Activated B cell treated with CpG ODN at 0.5 μM for 24 hours (primary cell): Measurements from ENCODE around the gene DIP2C. TPM values are rescaled to one million over a fixed set of nuclear protein-coding genes. Genes with fewer than 3 reads are reported as not detected.
A peak's percentile ranks its signal among the peaks of the same experiment; 100 is the strongest.

Source experiments
- ATAC-seq: fragments of 200-7000 bp; cut with Tn5 transposase; one replicate; pipeline ENCODE4 v1.10.0; 2021; ENCODE audit warnings: low read depth, mild to moderate bottlenecking, moderate library complexity
- CTCF ChIA-PET: fragments of 350-600 bp; sonication (Branson Sonifier 250); formaldehyde crosslinking; loops from one replicate; lab custom pipeline; 2021; ENCODE audit warnings: antibody characterized with exemption; lab: Charles Lee
- POLR2A ChIA-PET: fragments of 350-600 bp; sonication (Branson Sonifier 250); formaldehyde crosslinking; loops from one replicate; lab custom pipeline; 2021; ENCODE audit warnings: antibody characterized with exemption; lab: Charles Lee
- DNase-seq: peaks from one replicate; pipeline ENCODE4 v3.0.0; 2022
- H3K27ac Mint-ChIP-seq: one replicate; pipeline ENCODE4 v1.8.0; 2020; ENCODE audit warnings: mixed read lengths
- H3K27me3 Mint-ChIP-seq: one replicate; pipeline ENCODE4 v1.8.0; 2021; ENCODE audit warnings: mixed read lengths
- H3K36me3 Mint-ChIP-seq: one replicate; pipeline ENCODE4 v1.8.0; 2021; ENCODE audit warnings: low read depth, mixed read lengths
- H3K4me1 Mint-ChIP-seq: one replicate; pipeline ENCODE4 v1.8.0; 2021; ENCODE audit warnings: mixed read lengths
- H3K4me3 Mint-ChIP-seq: one replicate; pipeline ENCODE4 v1.8.0; 2020; ENCODE audit warnings: mild to moderate bottlenecking, mixed read lengths
- H3K9me3 Mint-ChIP-seq: one replicate; pipeline ENCODE4 v1.8.0; 2020; ENCODE audit warnings: mixed read lengths
- intact Hi-C: fragments of 100-400 bp; cut with micrococcal nuclease; formaldehyde crosslinking; loops from one replicate; pipeline ENCODE4 v1.15.1; 2024
- total RNA-seq: library from RNA; stranded (reverse); gene quantifications from 2 replicates; pipeline ENCODE4 v1.2.3, GENCODE V29; 2022
- TF ChIP-seq, protein P1 (sequence below): fragments of 200-600 bp; IDR thresholded peaks from one replicate; pipeline ENCODE4 v1.8.0; 2022; ENCODE audit warnings: antibody characterized with exemption, mild to moderate bottlenecking

The DIP2C gene
- total RNA-seq, 1 donor from 2014 or later = 0.49 TPM

DNA sequence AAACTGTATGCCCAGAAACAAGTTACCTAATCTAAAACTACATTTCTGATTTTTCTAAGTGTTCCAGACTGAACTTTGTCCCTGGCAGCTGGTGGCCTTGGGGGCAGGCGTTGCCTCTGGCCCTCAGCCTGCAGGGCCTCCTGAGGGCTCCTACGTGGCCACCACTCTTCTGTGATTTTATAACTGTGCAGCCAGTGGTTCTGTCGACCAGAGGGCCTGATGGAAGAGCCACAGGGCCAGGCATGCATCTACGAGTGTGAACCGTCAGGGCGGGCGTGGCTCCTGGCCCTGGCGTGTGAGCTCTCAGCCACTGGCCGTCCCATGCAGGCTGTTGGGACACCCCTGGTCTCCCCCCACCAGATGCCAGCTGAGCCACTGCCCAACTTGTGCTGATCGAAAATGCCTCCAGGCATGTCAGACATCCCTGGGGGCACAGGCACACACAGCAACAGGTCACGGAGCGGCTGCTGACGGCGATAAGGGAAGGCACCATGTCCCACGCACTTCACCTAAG is 380.8 kb downstream of the DIP2C start:
- CTCF ChIA-PET = interaction anchor here (1.2 kb wide), 1 partner anchor 8 kb away, joined by 4 read pairs; no protein-coding TSS in a partner anchor
- peak overlapping the region; percentile 90 for H3K27ac Mint-ChIP-seq
- ATAC-seq (no peak), DNase-seq (no peak)
- H3K27me3 Mint-ChIP-seq = no peaks in the 10 kb centered on the region
- POLR2A ChIA-PET = interaction anchor here (0.9 to 2.7 kb wide), 2 partner anchors 9 to 12 kb away, joined by 5 to 23 read pairs; no protein-coding TSS in a partner anchor
- H3K9me3 Mint-ChIP-seq = no peaks in the 10 kb centered on the region
- H3K36me3 Mint-ChIP-seq = no peaks in the 10 kb centered on the region
- H3K4me3 Mint-ChIP-seq = no peak overlapping the region
- TF ChIP-seq, protein P1, sequence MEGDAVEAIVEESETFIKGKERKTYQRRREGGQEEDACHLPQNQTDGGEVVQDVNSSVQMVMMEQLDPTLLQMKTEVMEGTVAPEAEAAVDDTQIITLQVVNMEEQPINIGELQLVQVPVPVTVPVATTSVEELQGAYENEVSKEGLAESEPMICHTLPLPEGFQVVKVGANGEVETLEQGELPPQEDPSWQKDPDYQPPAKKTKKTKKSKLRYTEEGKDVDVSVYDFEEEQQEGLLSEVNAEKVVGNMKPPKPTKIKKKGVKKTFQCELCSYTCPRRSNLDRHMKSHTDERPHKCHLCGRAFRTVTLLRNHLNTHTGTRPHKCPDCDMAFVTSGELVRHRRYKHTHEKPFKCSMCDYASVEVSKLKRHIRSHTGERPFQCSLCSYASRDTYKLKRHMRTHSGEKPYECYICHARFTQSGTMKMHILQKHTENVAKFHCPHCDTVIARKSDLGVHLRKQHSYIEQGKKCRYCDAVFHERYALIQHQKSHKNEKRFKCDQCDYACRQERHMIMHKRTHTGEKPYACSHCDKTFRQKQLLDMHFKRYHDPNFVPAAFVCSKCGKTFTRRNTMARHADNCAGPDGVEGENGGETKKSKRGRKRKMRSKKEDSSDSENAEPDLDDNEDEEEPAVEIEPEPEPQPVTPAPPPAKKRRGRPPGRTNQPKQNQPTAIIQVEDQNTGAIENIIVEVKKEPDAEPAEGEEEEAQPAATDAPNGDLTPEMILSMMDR = no peak
- intact Hi-C loops = no loop called here
- H3K4me1 Mint-ChIP-seq = peaks cover 90% of the 10 kb centered on the region

DNA sequence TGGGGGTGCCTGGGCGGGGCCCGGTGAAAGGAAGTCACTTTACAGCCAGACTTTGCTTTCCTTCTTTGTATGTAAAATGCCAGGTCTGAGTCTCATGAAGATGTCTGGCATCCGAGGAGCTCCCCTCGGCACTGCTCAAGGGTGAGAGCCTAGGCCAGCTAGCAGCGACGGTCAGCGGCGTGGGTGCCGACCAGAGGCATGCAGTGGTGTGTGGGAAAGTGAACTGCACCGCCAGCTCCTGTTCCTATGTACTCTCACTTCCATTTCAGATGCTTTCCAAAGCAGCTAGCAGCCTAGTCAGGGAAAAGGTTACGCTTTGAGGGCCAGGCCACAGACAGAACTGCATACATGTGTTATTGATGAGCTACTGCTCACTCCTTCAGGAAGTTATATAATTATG is 381.4 kb downstream of the DIP2C start:
- Mint-ChIP-seq H3K36me3 (no peaks in the 10 kb centered on the region), H3K27me3 (no peaks in the 10 kb centered on the region), H3K4me3 (peak overlapping the region; percentile 62), H3K4me1 (peaks cover 85% of the 10 kb centered on the region), H3K9me3 (no peaks in the 10 kb centered on the region), H3K27ac (peak overlapping the region; percentile 90)
- TF ChIP-seq, protein P1 = no peak
- ATAC-seq (no peak), DNase-seq (no peak)
- intact Hi-C loops = no loop called here
- POLR2A ChIA-PET = interaction anchor here (0.9 to 2.7 kb wide), 2 partner anchors 9 to 12 kb away, joined by 5 to 23 read pairs; no protein-coding TSS in a partner anchor
- CTCF ChIA-PET = interaction anchor here (1.2 kb wide), 1 partner anchor 9 kb away, joined by 4 read pairs; no protein-coding TSS in a partner anchor

DNA sequence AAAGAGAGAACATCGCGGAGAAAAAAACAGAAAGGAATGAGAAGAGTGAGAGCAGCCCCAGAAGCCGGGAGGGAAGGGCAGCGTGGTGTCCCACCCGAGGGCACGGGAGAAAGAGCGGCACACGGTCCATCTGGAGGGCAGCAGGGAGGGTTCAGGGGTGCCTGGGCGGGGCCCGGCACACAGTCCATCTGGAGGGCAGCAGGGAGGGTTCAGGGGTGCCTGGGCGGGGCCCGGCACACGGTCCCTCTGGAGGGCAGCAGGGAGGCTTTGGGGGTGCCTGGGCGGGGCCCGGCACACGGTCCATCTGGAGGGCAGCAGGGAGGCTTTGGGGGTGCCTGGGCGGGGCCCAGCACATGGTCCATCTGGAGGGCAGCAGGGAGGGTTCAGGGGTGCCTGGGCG is 381.8 kb downstream of the DIP2C start:
- TF ChIP-seq, protein P1 = no peak
- Mint-ChIP-seq H3K4me3 (peak overlapping the region; percentile 62), H3K27ac (peak overlapping the region; percentile 90), H3K9me3 (no peaks in the 10 kb centered on the region), H3K4me1 (peaks cover 80% of the 10 kb centered on the region), H3K36me3 (no peaks in the 10 kb centered on the region), H3K27me3 (no peaks in the 10 kb centered on the region)
- ATAC-seq (no peak), DNase-seq (no peak)
- intact Hi-C loops = loop anchor here (1.0 kb wide), 1 partner anchor 10 kb away; no protein-coding TSS in a partner anchor
- POLR2A ChIA-PET = interaction anchor here (1.4 to 2.7 kb wide), 2 partner anchors 7 to 10 kb away, joined by 5 to 23 read pairs; no protein-coding TSS in a partner anchor
- CTCF ChIA-PET = interaction anchor here (1.2 kb wide), 1 partner anchor 9 kb away, joined by 4 read pairs; no protein-coding TSS in a partner anchor

DNA sequence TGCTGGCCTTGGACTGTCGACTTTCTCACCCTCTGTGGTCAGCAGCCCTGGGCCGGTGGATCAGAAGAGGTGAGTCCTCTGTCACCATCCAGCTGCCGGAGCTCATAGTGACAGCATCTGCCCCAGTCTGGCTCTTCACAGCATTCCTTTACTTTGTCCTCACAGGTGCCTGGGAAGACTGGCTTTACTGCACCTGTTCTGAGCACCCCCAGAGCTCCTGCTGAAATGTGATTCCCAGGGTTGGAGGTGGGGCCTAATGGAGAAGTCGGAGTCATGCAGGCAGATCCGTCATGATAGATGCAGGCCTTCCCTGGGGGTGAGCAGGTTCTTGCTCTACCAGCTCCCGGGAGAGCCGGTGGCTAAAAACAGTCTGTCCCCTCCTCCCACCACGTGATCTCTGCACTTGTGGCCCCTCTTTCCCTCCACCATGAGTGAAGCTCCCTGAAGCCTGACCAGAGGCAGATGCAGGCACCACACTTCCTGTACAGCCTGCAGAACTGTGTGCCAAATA is 382.7 kb downstream of the DIP2C start:
- Mint-ChIP-seq H3K4me3 (peak overlapping the region; percentile 61), H3K27ac (peak overlapping the region; percentile 90), H3K9me3 (no peaks in the 10 kb centered on the region), H3K27me3 (no peaks in the 10 kb centered on the region), H3K36me3 (no peaks in the 10 kb centered on the region), H3K4me1 (peaks cover 71% of the 10 kb centered on the region)
- ChIA-PET POLR2A (interaction anchor here (1.3 to 2.7 kb wide), 3 partner anchors 8 to 27 kb away, joined by 4 to 23 read pairs (median 5); no protein-coding TSS in a partner anchor), CTCF (interaction anchor here (1.0 kb wide), 1 partner anchor 27 kb away, joined by 3 read pairs; no protein-coding TSS in a partner anchor)
- TF ChIP-seq, protein P1 = no peak
- ATAC-seq (peak; percentile 83), DNase-seq (no peak)
- intact Hi-C loops = loop anchor here (1.0 kb wide), 1 partner anchor 11 kb away; no protein-coding TSS in a partner anchor
